Measurements from ENCODE around the gene RBM14.

DNA sequence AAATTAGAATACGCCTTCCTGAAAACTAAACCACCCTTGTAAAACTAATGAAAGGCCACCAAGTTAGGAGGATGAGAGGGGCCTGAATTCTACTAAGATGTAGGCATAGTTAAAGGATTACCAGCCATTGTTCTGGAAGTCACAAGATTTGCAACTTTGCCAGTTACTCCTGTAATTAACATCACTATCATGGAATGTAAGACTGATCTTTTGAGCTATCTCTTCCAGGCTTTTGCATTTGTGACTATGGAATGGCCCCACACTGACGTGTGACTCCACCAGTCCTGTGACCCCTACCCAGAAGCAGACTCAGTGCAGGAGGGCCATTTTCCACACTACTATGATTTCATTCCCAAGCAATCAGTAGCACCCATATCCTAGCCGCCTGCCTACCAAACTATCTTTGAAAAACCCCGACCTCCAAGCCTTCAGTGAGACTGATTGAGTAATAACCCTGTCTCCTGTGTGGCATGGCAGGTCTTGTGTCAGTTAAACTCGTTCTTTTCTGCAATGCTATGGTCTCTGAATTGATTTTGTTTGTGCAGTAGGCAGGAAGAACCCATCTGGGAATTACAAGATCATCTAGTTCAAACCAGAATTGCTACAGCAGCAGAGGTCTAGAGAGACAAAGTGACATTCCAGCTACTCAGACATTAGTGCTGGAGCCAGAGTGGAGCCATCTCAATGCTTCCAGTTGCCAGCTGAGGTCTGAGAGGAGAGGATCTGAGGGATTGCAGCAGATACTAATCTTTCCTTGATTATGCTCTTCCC lies 46.2 kb upstream of the RBM14 start:
- TF ChIP-seq YY1 (IDR thresholded peaks at IDR 0.05; ENCODE audit: insufficient read depth, insufficient read length) (no peak), ZNF274 (IDR thresholded peaks at IDR 0.05; ENCODE audit: low read depth, low read length) (no peak), SUZ12 (IDR thresholded peaks at IDR 0.05; ENCODE audit: extremely low read depth, insufficient read depth, insufficient read length) (no peak)

Measured in NT2/D1 (cell line).